Epithelial cell of umbilical artery (primary cell): ENCODE results near the gene CCDC71. TPM values are rescaled to one million over a fixed set of nuclear protein-coding genes. Genes with fewer than 3 reads are reported as not detected.

Experiments
- total RNA-seq: library from RNA; depleted of rRNA; stranded (reverse); fragments of >200 nt; gene quantifications from 2 replicates; pipeline ENCODE4 v1.2.3, GENCODE V29; 2014

CCDC71 gene
- 20.5 and 23.1 TPM in 2 replicates for total RNA-seq

DNA sequence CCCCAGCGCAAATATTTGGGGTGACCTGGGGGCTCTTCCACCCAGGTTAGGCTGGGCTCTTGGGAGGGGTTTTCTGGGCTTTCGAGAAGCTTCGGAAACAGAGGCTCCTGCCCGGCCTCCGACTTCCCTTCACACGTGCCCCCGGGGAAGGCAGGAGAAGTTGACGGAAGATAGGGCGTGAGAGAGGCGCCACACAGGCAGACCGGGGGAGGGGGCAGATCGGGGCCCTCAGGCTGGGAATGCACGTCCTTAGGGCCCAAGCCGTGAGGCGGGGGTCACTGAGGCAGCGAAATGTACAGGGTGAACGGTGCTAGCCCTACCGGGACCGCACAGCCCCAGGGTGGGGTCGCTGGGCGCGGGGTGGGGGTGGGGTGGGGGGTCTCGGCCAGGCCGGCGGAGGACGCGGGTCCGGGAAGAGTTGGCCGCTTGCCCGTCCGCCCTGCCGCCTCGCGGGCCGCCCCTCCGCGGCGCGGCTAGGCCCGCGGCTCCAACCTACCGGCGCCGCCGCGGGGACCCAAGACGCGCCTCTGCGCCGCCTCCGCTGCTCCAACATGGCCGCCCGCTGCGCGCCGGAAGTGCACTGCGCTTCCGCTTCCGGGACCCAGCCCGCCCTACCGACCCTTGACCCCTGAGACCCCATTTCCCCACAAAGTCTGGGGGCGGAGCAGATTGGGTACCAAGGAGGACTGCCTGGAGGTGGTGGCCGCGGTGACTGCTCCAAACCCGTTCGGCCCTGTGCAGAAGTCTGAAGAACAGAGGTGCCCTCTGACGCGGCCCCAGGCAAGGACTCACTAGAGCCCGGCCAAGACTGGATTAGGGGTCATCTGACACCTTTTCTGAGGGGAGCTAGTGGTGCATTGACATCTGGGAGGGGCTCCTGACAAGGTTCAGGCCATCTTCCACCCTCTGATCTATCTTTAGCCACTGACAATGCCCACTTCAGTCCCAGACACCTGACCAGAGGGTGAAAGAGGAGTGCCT lies at the start of gene CCDC71:
Gene CCDC71, minus strand, starts transcription at position 561 of the 981 bp plus-strand sequence. CDS start 2,123 bp downstream, outside the sequence.

GRCh38 chr3:49171119-49171774 lies 5.1 kb upstream of the CCDC71 start, which contains the start of gene KLHDC8B:
KLHDC8B (plus strand) TSS chr3:49171598; CDS start chr3:49172770, 1,172 bp downstream.

GRCh38 chr3:49132437-49133225 lies 33.5 kb downstream of the CCDC71 start, which contains the start of gene LAMB2:
LAMB2 (minus strand) TSS chr3:49133050; CDS start chr3:49132867, 183 bp downstream.

GRCh38 chr3:49120438-49121131 lies 45.5 kb downstream of the CCDC71 start, which contains the start of gene USP19:
USP19 (minus strand) TSS chr3:49120823; CDS start chr3:49119145, 1,678 bp downstream.

Other genes starting within 250 kb of the CCDC71 start
- gene ARIH2, start 247.5 kb downstream of the CCDC71 start, total RNA-seq, result 67.2 and 68.5 TPM in 2 replicates
- gene P4HTM, start 176.1 kb downstream of the CCDC71 start, total RNA-seq, result 25.0 and 28.9 TPM in 2 replicates
- gene WDR6, start 158.9 kb downstream of the CCDC71 start, total RNA-seq, result 47.4 and 58.8 TPM in 2 replicates
- gene DALRD3, start 147.8 kb downstream of the CCDC71 start, total RNA-seq, result 25.1 and 45.5 TPM in 2 replicates
- gene NDUFAF3, start 144.2 kb downstream of the CCDC71 start, total RNA-seq, result 39.1 and 69.5 TPM in 2 replicates
- 182 and 304 TPM in 2 replicates for gene IMPDH2, start 136.9 kb downstream of the CCDC71 start, total RNA-seq
- 75.2 and 152 TPM in 2 replicates for gene QRICH1, start 72.3 kb downstream of the CCDC71 start, total RNA-seq
- 167 and 271 TPM in 2 replicates for gene QARS1, start 61.6 kb downstream of the CCDC71 start, total RNA-seq
- gene USP19, start 45.5 kb downstream of the CCDC71 start, total RNA-seq, result 31.2 and 41.8 TPM in 2 replicates
- gene LAMB2, start 33.3 kb downstream of the CCDC71 start, total RNA-seq, result 186 and 247 TPM in 2 replicates
- 24.4 and 51.7 TPM in 2 replicates for gene KLHDC8B, start 5.3 kb upstream of the CCDC71 start, total RNA-seq
- gene C3orf62, start 110.9 kb upstream of the CCDC71 start, total RNA-seq, result 0.65 and 1.4 TPM in 2 replicates
- 15.9 and 22.3 TPM in 2 replicates for gene USP4, start 173.7 kb upstream of the CCDC71 start, total RNA-seq
- gene GPX1, start 192.0 kb upstream of the CCDC71 start, total RNA-seq, result 244 and 429 TPM in 2 replicates
- 816 and 821 TPM in 2 replicates for gene RHOA, start 245.6 kb upstream of the CCDC71 start, total RNA-seq
- 13.7 and 15.9 TPM in 2 replicates for gene TCTA, start 246.1 kb upstream of the CCDC71 start, total RNA-seq